Limb (tissue), 2 donors: ENCODE data around the gene DDX51.

ENCODE experiments used
- DNase-seq, 2 donors: peaks; one replicate each; pipeline ENCODE4 v3.0.0-alpha.2; 2016; ENCODE audit errors: extremely low spot score in 2 of 2

Gene DDX51

GRCh38 chr12:132179431-132180362, 35.6 kb upstream of the DDX51 start:
- no peak for DNase-seq

GRCh38 chr12:132178801-132179401, 34.8 kb upstream of the DDX51 start:
- DNase-seq = no peak

- no peak for DNase-seq
Observed at GRCh38 chr12:132178316-132178715, 34.2 kb upstream of the DDX51 start.

DNA sequence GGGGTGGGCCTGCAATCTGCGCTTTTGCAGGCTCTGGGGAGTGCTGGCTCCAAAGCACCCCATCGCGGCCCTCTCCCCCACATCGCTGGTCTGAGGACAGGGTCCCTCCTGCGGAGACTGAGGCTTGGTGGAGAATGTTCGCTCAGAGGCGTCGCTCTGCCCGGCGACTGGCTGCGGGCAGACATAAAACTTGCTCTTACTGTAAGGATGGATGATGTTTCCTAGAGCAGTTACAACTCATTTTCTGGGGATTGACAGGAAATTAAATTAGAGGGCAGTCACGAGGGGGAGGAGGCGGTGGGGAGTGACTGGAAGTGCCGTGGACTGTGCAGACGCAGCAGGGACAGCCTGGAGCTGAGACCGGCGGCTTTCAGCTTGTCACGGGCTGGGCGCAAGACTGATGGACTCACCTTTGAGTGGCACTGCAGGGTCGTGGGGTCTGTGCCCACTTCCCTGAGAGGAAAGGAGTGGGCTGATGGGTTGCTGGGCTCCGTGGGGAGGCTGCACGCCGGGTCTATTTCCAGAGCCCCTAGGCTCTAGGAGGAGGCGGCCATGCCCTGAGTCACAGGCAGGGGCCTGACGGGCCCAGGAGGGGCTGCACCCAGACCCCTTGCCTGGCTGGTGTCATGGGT, 32.9 kb upstream of the DDX51 start:
- no peak for DNase-seq

GRCh38 chr12:132176385-132176919, 32.3 kb upstream of the DDX51 start:
- DNase-seq = no peak

- DNase-seq = no peak
Observed at GRCh38 chr12:132175496-132176384, 31.6 kb upstream of the DDX51 start.

DNA sequence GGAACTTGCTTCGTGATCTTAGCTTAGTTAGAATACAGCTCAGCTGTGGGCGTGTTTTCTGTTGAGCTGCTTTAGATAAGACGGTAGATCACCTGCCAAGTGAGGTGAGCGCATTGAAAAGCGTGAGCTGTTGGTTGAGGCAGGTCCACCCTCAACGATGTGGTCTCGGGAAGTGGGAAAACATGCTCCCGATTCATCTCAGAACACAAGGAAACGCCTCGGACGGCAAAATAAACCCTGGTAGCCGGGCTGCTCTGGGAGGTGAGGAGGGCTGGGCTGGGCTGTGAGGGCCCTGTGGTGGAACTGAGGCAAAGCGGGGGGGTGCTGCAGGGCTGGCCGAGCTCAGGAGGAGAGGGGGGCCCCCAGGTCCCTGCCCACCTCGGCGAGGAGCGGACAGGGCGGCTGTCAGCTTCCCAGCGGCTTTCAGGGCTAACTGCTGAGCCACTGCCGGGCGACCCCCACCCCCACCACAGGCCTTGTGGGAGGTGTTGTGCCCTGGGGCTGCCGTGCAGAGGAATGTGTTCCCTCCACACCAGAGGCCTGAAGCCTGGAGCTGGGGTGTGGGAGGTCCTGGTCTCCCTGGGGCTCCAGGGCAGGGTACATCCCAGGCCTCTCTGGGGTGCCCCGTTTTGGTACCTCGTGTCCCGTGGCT, 30.8 kb upstream of the DDX51 start:
- no peak for DNase-seq

DNA sequence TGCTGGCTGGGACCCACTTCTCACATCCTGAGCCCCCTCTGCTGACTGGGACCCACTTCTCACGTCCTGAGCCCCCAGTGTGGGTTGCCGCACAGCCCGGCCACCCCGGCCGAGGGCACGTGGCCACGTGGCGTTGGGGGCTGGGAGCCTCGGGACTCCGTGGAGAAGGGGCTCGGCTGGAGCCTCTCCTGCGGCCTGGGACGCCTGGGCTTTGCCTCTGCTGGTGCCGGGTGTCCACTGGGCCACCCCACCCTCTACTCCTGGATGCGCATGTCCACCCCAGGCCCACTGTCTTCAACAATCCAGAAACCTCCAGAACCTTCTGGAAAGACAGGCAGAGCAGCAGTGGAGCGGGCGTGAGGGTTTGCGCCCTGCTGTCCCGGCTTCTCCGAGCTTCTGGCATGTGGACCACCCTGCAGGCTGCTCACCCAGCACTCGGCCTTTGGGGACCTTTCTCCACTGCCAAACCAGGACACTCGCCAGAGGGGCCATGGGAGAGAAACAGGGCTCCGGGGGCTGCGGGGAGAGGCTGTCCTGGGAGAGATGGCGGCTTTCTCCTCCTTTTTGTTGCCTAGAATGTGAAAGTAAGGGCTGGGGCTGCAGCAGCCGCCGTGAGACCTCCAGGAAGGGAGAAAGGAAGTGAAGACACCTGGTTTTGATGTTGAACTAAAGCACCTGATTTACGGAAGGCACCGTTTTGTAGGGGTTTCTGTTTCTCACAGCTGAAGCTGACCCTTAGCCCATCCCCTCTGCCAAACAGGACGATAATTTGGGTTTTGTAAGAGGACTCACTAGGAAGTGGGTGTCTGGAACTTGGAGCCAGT, 30.1 kb upstream of the DDX51 start:
- no peak for DNase-seq

- no peak for DNase-seq
Observed at GRCh38 chr12:132173135-132174014, 29.3 kb upstream of the DDX51 start.

DNA sequence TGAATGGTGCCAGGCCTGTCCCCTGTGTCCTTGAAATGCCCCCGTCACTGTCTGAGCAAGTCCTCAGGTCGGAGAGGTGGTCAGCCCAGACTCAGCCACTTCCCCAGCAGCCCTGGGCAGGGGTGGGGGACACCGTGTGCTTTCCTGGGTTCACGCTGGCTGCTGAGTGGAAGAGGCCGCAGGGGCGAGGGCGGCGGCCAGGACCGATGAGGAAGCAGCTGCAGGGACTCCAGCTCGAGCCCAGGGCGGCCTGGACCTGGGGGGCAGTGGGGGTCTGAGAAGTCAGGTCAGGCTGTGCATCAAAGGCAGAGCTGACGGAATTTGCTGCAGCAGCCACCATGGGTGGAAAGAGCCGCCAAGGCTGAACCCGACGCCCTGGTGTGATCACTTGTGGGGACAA, 28.5 kb upstream of the DDX51 start:
- DNase-seq = no peak

DNA sequence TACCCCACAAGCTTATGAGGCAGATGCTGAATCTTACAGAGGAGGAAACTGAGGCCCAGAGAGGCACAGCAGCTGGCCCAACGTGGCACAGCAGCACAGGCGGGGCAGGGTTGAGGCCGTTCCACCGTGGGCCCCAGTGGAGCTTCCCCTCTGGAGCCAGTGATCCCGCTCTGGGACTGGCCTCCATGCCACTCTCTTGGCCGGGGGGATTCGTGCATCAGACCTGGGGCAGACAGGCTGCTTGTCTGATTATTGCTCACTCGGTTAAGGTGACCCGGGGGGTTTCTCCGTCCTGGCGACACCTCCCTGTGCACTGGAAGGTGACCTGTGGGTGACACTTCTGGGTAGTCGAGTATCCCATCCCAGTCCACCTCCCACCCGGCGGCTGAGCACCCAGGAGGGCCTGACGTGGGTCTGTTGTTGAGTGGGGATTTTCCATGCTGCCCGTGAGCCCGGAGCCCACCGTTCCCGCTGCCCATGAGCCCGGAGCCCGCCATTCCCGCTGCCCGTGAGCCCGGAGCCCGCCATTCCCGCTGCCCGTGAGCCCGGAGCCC, 27.9 kb upstream of the DDX51 start:
- DNase-seq = no peak

GRCh38 chr12:132171293-132171967, 27.3 kb upstream of the DDX51 start:
- no peak for DNase-seq

DNA sequence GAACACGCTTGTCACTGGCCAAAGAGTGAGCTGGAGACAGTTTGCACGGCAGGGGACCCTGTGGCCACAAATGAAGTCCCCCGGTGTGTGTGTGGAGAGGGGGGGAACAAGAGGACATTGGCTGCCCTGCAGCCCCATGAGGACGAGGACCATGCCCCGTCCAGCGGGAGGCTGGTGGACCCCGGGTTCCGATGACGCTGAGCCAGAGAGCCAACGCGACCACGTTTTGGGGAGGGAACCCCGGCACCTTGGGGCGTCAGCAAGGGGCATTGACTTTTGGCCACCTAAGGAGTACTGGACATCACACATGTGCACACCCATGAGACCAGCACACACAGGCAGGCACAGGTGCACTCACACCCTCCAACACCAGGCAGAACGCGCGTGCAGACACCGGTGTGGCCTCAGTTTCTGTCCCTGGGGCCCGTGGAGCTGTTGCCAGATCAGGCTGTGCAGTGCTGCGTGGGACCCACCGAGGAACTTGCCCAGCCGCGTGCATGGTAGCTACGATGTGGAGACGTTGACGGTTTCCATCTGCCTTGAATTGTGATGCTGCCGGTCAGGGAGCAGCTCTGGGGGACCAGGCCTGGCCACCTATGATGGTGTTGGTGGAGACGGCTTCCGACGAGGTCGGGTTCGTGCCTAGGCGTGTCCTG, 26.6 kb upstream of the DDX51 start:
- no peak for DNase-seq

DNA sequence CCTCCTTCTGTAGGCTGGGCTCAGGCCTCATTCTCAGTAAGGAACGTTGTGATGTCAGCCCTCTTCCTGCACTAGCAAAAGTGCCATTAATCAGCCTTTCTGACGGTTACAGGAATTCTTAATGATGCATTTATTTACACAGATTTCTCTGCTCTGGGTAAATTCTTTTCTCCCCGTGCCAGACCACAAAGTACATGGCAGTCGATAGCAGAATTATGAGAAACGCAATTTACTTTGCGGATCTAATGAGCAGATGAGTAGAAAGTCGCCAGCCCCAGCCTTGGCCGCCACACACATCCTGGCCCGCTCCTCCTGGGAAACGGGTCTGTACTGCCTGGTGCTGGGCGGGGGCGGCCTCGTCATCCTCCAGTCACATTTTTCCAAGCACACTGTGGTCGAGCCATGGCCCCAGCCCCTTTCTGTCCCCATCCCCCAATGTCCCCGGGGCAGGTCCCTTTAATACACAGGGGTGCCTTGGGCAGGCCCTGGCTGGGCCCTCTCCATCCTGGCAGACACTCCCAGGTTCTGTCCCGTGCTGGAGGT, 26.0 kb upstream of the DDX51 start:
- peak in 1 of 2 donors; percentile 60 for DNase-seq

- DNase-seq = no peak
Observed at GRCh38 chr12:132169376-132169775, 25.3 kb upstream of the DDX51 start.

DNA sequence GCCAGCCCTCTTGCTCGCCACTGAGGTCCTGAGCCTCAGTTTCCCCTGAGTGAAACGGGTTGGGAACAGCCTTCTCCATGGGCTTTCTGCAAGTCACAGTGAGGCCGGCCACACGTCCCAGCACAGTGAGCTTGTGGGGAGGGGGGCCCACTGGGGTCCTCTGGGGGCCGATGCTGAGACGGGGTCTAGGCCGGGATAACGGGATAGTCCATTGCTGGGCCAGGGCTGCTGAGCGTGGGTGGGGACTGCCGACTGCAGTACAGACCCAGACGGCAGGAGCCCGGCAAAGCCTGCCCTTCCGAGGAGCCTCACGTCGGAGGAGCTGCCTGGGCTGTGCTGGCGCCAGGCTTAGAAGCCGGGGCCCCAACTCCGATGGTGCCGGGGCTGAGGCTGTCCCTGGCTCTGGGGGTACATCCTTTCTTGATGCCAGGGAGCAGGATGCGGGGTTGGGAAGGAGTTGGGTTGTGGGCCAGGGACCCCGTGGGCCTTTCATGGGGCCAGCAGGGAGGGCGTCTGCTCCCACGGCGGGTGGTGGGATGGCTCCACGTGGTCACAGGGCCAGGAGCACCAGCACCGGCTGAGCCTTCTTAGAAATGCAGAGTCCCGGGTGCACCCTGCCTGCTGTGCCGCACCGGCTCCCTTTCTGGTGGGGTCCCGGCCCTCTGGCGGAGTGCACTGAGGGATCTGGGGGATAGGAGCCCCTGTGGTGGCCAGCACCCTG, 24.4 kb upstream of the DDX51 start:
- no peak for DNase-seq
